Measurements from ENCODE around the gene OR1M1. TPM values are rescaled to one million over a fixed set of nuclear protein-coding genes. Genes with fewer than 3 reads are reported as not detected.

Gene OR1M1
- polyA plus RNA-seq, 1 experiment = not detected

DNA sequence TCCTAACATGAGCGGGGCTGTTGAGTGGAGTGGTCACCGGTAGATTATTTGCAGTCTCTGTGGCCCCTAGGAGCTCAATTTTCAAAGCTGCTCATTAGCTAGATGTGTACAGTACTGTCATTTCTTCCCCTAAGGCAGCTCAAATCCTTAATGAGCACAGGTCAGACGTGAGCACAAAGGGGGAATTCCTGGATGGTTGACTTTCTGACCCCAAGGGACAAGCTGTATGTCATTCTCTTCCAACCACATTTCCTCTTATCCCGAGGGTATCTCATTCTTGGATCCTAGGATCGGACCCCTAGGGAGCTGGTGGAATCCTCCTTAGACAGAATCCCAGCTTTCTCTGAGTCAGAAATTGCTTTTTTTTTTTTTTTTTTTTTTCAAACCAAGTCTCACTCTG is 45.6 kb downstream of the OR1M1 start:
- TF ChIP-seq, protein P1, sequence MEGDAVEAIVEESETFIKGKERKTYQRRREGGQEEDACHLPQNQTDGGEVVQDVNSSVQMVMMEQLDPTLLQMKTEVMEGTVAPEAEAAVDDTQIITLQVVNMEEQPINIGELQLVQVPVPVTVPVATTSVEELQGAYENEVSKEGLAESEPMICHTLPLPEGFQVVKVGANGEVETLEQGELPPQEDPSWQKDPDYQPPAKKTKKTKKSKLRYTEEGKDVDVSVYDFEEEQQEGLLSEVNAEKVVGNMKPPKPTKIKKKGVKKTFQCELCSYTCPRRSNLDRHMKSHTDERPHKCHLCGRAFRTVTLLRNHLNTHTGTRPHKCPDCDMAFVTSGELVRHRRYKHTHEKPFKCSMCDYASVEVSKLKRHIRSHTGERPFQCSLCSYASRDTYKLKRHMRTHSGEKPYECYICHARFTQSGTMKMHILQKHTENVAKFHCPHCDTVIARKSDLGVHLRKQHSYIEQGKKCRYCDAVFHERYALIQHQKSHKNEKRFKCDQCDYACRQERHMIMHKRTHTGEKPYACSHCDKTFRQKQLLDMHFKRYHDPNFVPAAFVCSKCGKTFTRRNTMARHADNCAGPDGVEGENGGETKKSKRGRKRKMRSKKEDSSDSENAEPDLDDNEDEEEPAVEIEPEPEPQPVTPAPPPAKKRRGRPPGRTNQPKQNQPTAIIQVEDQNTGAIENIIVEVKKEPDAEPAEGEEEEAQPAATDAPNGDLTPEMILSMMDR (IDR thresholded peaks at IDR 0.05; ENCODE audit: low read depth, low read length) = no peak
- DNase-seq (ENCODE audit: low read depth, low spot score) = no peak
- ChIA-PET POLR2A (no interaction called here), CTCF (interaction anchor here (0.6 to 0.7 kb wide), 3 partner anchors 38 to 665 kb away, joined by 3 to 4 read pairs (median 4); no protein-coding TSS in a partner anchor)
- H3K4me3 ChIP-seq (ENCODE audit: low read depth, low read length) = no peak overlapping the region
- H3K9me3 ChIP-seq (ENCODE audit: control insufficient read depth, insufficient read depth, low read length) = peaks cover 10% of the 10 kb centered on the region; the same call in 1 of the 2 replicates
- H3K27me3 ChIP-seq (ENCODE audit: control insufficient read depth, insufficient read depth, low read length) = no peaks in the 10 kb centered on the region
- no peak overlapping the region for H3K27ac ChIP-seq (ENCODE audit: low read depth, low read length)

DNA sequence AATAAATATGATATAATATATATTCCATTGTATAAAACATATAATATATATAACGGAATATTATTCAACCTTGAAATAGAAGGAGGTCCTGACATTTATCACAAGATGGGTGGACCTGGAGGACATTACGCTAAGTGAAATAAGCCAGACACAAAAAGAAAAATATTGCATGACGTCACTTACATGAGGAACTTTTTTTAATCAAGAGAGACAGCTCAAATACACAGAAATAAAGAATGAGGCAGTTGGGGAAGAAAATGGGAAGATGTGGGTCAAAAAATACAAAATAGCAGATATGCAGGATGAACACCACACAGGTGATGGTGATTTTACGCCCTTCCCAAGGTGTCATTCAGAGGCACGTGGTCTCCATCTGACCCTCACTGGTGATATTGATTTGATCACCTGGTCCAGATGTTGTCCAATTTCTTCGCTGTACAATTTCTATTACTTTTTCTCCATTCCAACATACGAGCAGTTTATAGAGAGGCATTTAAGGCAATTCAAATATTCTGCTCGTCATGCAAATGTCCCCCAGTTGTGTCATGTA is 52.8 kb downstream of the OR1M1 start:
- POLR2A ChIA-PET = no interaction called here

DNA sequence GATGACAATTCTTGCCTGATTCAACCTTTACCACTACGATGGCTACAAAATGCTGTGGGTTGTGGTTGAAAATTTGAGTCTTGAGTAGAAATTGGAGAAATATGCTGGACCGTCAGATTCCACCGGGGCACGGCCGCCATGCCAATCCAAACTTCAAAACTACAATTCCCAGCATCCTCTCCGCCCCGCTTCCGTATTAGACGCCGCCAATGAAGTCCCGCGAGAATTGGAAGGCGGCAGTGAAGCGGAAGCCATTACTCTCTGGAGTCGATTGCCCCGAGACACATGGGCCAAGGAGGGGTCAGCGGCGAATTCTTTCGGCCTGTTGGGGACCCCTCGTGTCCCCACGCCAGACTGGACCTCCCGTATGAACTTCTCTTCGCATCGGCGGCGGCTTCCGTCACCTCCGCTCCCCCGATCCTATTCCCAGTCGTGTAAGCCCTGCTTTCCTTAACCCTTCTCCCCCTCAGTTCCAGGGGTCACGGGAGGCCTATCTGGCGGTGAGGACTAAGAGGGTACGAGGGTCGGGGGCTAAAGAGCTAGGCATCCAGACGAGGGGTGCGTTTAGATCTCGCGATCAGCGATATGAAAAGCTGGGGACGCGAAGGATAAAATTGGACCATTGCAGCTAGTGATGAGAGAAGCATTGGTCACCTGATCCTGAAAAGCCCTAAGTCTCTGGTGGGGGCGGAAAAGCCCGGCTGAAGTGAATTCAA is 53.5 kb downstream of the OR1M1 start, which contains the start of gene ZNF317:
Gene ZNF317, plus strand, starts transcription at position 239 of the 716 bp plus-strand sequence. CDS start 15,620 bp downstream, outside the sequence.
- DNase-seq (ENCODE audit: low read depth, low spot score) = peak; percentile 78
- peak within 1 kb of the TSS; percentile 68 for H3K4me3 ChIP-seq (ENCODE audit: low read depth, low read length)
- peak within 1 kb of the TSS; percentile 47 for H3K27ac ChIP-seq (ENCODE audit: low read depth, low read length)
- TF ChIP-seq, protein P1 (IDR thresholded peaks at IDR 0.05; ENCODE audit: low read depth, low read length) = no peak
- POLR2A ChIA-PET = no interaction called here
- CTCF ChIA-PET = no interaction called here
- H3K9me3 ChIP-seq (ENCODE audit: control insufficient read depth, insufficient read depth, low read length) = peaks cover 12% of the 10 kb centered on the region
- H3K27me3 ChIP-seq (ENCODE audit: control insufficient read depth, insufficient read depth, low read length) = no peaks in the 10 kb centered on the region

More for the DNA sequence above, 52.8 kb downstream of the OR1M1 start:
- Histone ChIP-seq H3K9me3 (ENCODE audit: control insufficient read depth, insufficient read depth, low read length) (peaks cover 6% of the 10 kb centered on the region), H3K27ac (ENCODE audit: low read depth, low read length) (no peak overlapping the region), H3K27me3 (ENCODE audit: control insufficient read depth, insufficient read depth, low read length) (no peaks in the 10 kb centered on the region), H3K4me3 (ENCODE audit: low read depth, low read length) (peak overlapping the region; percentile 68)
- CTCF ChIA-PET = no interaction called here
- no peak for DNase-seq (ENCODE audit: low read depth, low spot score)
- TF ChIP-seq, protein P1 (IDR thresholded peaks at IDR 0.05; ENCODE audit: low read depth, low read length) = no peak

DNA sequence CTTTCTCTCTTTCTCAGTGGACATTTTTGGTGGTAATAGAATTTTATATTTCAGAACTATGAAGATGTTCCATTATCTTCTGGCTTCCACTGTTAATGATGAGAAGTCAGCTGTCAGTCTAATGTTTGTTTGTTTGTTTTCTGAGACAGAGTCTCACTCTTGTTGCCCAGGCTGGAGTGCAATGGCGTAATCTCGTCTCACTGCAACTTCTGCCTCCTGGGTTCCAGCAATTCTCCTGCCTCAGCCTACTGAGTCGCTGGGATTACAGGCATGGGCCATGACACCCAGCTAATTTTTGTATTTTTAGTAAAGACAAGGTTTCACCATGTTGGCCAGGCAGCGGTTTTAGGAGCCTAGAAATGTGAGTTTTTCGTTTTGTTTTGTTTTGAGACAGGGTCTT is 58.1 kb downstream of the OR1M1 start:
- DNase-seq (ENCODE audit: low read depth, low spot score) = no peak
- CTCF ChIA-PET = no interaction called here

More for the DNA sequence above, 58.1 kb downstream of the OR1M1 start:
- TF ChIP-seq, protein P1 (IDR thresholded peaks at IDR 0.05; ENCODE audit: low read depth, low read length) = no peak
- Histone ChIP-seq H3K27me3 (ENCODE audit: control insufficient read depth, insufficient read depth, low read length) (no peaks in the 10 kb centered on the region), H3K27ac (ENCODE audit: low read depth, low read length) (no peak overlapping the region), H3K9me3 (ENCODE audit: control insufficient read depth, insufficient read depth, low read length) (peaks cover 43% of the 10 kb centered on the region), H3K4me3 (ENCODE audit: low read depth, low read length) (no peak overlapping the region)
- POLR2A ChIA-PET = no interaction called here

Small RNA genes lying within 50 kb of the gene (small RNA-seq; reads per million reads assigned to genes)
- not detected for gene OR1M4P (ENCODE audit: insufficient read length, low read depth)

Other genes with a start within 250 kb of the OR1M1 start
- gene MUC16, start 76.7 kb upstream of the OR1M1 start, polyA plus RNA-seq (2011; rRNA removed) = not detected in 2 replicates
- not detected in 2 replicates for gene OR7G2, start 20.4 kb downstream of the OR1M1 start, polyA plus RNA-seq (2011; rRNA removed)
- not detected in 2 replicates for gene OR7G1, start 28.7 kb downstream of the OR1M1 start, polyA plus RNA-seq (2011; rRNA removed)
- not detected in 2 replicates for gene OR7G3, start 39.9 kb downstream of the OR1M1 start, polyA plus RNA-seq (2011; rRNA removed)
- 19.6 and 21.3 TPM in 2 replicates for gene ZNF317, start 53.3 kb downstream of the OR1M1 start, polyA plus RNA-seq (2011; rRNA removed)
- not detected in 2 replicates for gene OR7D2, start 91.9 kb downstream of the OR1M1 start, polyA plus RNA-seq (2011; rRNA removed)
- not detected in 2 replicates for gene OR7D4, start 132.5 kb downstream of the OR1M1 start, polyA plus RNA-seq (2011; rRNA removed)
- not detected in 2 replicates for gene OR7E24, start 163.9 kb downstream of the OR1M1 start, polyA plus RNA-seq (2011; rRNA removed)
- gene ZNF699, start 222.8 kb downstream of the OR1M1 start, polyA plus RNA-seq (2011; rRNA removed) = 3.2 and 3.3 TPM in 2 replicates
- gene ZNF559, start 237.1 kb downstream of the OR1M1 start, polyA plus RNA-seq (2011; rRNA removed) = 20.9 and 27.8 TPM in 2 replicates

Data from AG04450 (cell line).